Measurements from ENCODE around the gene MOG.

Gene MOG

DNA sequence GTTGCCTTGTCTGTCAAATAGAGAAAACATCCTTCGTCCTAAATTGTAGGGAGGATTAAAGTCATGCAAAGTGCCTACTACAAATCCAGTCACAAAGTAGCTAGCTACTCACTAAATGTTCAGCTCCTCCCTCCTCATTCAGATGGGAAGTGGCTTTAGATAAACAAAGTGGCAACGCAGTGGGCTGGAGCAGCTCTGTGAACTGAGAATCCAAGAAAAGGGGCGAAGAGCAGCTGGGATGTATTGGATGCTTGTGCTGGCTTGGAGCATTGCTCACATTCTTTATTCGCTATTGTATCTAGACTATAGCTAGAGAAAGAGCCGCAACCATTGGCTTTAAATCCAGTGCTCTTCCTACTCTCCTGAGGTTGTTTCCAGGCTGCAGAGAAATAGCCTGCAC lies 10.3 kb downstream of the MOG start:
- TF ChIP-seq TAF1 (IDR thresholded peaks at IDR 0.05; ENCODE audit: low read depth) (no peak), EP300 (IDR thresholded peaks at IDR 0.05; ENCODE audit: borderline replicate concordance) (no peak), ZBTB7A (IDR thresholded peaks at IDR 0.05; ENCODE audit: low read depth) (no peak)

DNA sequence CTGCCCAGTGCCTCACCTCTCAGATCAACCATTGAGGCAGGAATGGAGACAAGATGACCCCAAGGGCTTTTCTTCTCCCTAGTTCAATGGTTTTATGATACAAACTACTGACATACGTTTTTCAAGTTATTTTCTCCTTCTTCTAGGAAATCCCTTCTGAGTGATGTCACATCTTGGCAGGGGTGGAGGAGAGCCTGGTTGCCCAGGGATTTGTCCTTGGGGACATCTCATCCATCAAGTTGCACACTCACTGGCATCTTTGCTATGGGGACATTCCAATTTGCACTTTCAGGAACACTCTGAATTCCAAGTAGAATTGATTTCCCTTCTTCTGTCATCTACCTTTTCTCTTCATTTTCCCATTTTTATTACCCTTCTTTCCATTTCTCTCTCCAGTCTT lies 14.1 kb downstream of the MOG start:
- TF ChIP-seq, protein P1, sequence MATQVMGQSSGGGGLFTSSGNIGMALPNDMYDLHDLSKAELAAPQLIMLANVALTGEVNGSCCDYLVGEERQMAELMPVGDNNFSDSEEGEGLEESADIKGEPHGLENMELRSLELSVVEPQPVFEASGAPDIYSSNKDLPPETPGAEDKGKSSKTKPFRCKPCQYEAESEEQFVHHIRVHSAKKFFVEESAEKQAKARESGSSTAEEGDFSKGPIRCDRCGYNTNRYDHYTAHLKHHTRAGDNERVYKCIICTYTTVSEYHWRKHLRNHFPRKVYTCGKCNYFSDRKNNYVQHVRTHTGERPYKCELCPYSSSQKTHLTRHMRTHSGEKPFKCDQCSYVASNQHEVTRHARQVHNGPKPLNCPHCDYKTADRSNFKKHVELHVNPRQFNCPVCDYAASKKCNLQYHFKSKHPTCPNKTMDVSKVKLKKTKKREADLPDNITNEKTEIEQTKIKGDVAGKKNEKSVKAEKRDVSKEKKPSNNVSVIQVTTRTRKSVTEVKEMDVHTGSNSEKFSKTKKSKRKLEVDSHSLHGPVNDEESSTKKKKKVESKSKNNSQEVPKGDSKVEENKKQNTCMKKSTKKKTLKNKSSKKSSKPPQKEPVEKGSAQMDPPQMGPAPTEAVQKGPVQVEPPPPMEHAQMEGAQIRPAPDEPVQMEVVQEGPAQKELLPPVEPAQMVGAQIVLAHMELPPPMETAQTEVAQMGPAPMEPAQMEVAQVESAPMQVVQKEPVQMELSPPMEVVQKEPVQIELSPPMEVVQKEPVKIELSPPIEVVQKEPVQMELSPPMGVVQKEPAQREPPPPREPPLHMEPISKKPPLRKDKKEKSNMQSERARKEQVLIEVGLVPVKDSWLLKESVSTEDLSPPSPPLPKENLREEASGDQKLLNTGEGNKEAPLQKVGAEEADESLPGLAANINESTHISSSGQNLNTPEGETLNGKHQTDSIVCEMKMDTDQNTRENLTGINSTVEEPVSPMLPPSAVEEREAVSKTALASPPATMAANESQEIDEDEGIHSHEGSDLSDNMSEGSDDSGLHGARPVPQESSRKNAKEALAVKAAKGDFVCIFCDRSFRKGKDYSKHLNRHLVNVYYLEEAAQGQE (IDR thresholded peaks at IDR 0.05; ENCODE audit: low read depth), result no peak
- TF ChIP-seq FOXM1 (IDR thresholded peaks at IDR 0.05; ENCODE audit: borderline replicate concordance, low read depth) (no peak), ZBTB7A (IDR thresholded peaks at IDR 0.05; ENCODE audit: low read depth) (no peak), NFIC (IDR thresholded peaks at IDR 0.05) (no peak), TCF12 (IDR thresholded peaks at IDR 0.05; ENCODE audit: low read depth) (no peak), EP300 (IDR thresholded peaks at IDR 0.05; ENCODE audit: borderline replicate concordance) (no peak), TEAD4 (IDR thresholded peaks at IDR 0.05) (no peak), CREB1 (IDR thresholded peaks at IDR 0.05; ENCODE audit: low read depth) (no peak), TAF1 (IDR thresholded peaks at IDR 0.05; ENCODE audit: low read depth) (no peak), EGR1 (IDR thresholded peaks at IDR 0.05) (no peak), CEBPB (IDR thresholded peaks at IDR 0.05) (no peak), RAD21 (IDR thresholded peaks at IDR 0.05; ENCODE audit: low read depth) (no peak), YY1 (IDR thresholded peaks at IDR 0.05; ENCODE audit: low read depth) (no peak)
- TF ChIP-seq, protein P2, sequence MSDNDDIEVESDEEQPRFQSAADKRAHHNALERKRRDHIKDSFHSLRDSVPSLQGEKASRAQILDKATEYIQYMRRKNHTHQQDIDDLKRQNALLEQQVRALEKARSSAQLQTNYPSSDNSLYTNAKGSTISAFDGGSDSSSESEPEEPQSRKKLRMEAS (IDR thresholded peaks at IDR 0.05), result no peak
- TF ChIP-seq, protein P3, sequence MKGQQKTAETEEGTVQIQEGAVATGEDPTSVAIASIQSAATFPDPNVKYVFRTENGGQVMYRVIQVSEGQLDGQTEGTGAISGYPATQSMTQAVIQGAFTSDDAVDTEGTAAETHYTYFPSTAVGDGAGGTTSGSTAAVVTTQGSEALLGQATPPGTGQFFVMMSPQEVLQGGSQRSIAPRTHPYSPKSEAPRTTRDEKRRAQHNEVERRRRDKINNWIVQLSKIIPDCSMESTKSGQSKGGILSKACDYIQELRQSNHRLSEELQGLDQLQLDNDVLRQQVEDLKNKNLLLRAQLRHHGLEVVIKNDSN (IDR thresholded peaks at IDR 0.05), result no peak

DNA sequence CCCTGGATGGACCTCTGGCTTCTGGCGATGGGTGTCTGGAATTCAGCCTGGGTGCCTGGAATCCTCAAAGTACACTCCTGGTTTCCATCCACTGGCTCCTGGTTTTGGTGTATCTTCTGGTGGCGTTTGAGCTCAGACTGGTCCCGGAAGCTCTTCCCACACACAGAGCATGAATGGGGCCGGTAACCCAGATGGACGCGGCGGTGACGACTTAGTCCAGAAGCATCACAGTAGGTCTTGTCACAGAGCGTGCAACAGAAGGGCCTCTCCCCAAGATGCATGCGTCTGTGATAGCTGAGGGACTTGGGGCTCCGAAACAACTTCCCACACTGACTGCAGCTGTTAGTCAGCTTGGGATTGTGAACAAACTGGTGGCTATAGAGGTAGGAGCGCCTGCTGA lies 16.3 kb downstream of the MOG start:
- TF ChIP-seq CREB1 (IDR thresholded peaks at IDR 0.05; ENCODE audit: low read depth), result no peak
- TF ChIP-seq, protein P3 (IDR thresholded peaks at IDR 0.05), result no peak
- TF ChIP-seq, protein P2 (IDR thresholded peaks at IDR 0.05), result no peak
- no peak for TF ChIP-seq FOXM1 (IDR thresholded peaks at IDR 0.05; ENCODE audit: borderline replicate concordance, low read depth)
- no peak for TF ChIP-seq YY1 (IDR thresholded peaks at IDR 0.05; ENCODE audit: low read depth)
- TF ChIP-seq, protein P1 (IDR thresholded peaks at IDR 0.05; ENCODE audit: low read depth), result no peak
- no peak for TF ChIP-seq NFIC (IDR thresholded peaks at IDR 0.05)
- no peak for TF ChIP-seq EP300 (IDR thresholded peaks at IDR 0.05; ENCODE audit: borderline replicate concordance)
- TF ChIP-seq EGR1 (IDR thresholded peaks at IDR 0.05), result no peak
- TF ChIP-seq CEBPB (IDR thresholded peaks at IDR 0.05), result no peak
- no peak for TF ChIP-seq ZBTB7A (IDR thresholded peaks at IDR 0.05; ENCODE audit: low read depth)
- TF ChIP-seq TAF1 (IDR thresholded peaks at IDR 0.05; ENCODE audit: low read depth), result no peak
- TF ChIP-seq TEAD4 (IDR thresholded peaks at IDR 0.05), result no peak

DNA sequence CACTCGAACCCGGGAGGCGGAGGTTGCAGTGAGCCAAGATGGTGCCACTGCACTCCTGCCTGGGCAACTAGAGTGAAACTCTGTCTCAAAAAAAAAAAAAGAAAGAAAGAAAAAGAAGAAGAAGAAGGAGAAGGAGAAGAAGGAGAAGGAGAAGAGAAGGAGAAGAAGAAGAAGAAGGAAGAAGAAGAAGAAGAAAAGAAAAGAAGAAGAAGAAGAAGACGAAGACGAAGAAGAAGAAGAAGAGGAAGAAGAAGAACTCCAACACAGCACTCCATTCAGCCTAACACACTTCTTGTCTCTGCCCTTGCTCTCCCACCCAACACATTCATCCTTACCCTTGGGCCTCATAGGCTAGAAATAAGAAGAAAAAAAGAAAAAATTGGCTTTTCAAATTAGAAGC lies 17.1 kb downstream of the MOG start:
- TF ChIP-seq, protein P2 (IDR thresholded peaks at IDR 0.05), result no peak
- TF ChIP-seq YY1 (IDR thresholded peaks at IDR 0.05; ENCODE audit: low read depth) (no peak), RAD21 (IDR thresholded peaks at IDR 0.05; ENCODE audit: low read depth) (no peak), CREB1 (IDR thresholded peaks at IDR 0.05; ENCODE audit: low read depth) (no peak), NFIC (IDR thresholded peaks at IDR 0.05) (no peak), CEBPB (IDR thresholded peaks at IDR 0.05) (no peak), TAF1 (IDR thresholded peaks at IDR 0.05; ENCODE audit: low read depth) (no peak), EP300 (IDR thresholded peaks at IDR 0.05; ENCODE audit: borderline replicate concordance) (no peak), FOXM1 (IDR thresholded peaks at IDR 0.05; ENCODE audit: borderline replicate concordance, low read depth) (no peak), TEAD4 (IDR thresholded peaks at IDR 0.05) (no peak), TCF12 (IDR thresholded peaks at IDR 0.05; ENCODE audit: low read depth) (no peak), ZBTB7A (IDR thresholded peaks at IDR 0.05; ENCODE audit: low read depth) (no peak), EGR1 (IDR thresholded peaks at IDR 0.05) (no peak)
- TF ChIP-seq, protein P1 (IDR thresholded peaks at IDR 0.05; ENCODE audit: low read depth), result no peak
- TF ChIP-seq, protein P3 (IDR thresholded peaks at IDR 0.05), result no peak
